NCI-H69 (cell line): ENCODE data around the gene MROH8.
A peak's percentile ranks its signal among the peaks of the same experiment; 100 is the strongest.
"Not testable (repeated sequence)": the region's sequence is repeated elsewhere in the genome, so short reads cannot be mapped to it uniquely, and the experiment has no call there.

ENCODE experiments used
- DNase-seq: peaks from one replicate; lab custom pipeline; 2025; lab: John Stamatoyannopoulos, UW

Gene MROH8

DNA sequence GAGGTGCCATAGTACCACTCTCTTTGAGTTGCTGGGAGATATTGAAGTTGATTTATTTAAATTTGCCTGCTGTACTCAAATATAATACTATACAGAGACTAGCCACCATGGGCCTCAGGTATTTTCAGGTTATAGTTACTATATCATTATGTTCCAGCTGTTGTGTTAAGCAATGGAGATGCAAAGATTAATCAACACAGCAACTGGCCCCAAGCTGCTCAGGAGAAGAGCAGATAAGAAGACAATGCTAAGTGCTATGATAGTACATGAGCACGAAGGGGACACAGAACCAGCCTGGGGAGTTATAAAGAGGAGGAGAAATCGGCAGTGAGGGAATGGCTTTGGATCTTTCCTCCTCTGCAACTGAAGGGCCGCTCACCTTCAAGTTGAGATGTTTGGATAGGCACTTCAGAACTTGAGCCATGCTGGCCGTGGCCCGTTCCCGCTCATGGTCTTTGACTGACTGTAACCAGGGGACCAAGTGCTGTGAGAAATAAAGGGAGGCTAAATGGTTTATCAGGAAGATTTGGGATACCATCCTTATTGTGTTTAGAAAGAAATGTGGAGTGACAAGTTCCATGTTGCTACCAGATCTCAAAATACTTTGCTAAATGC, 24.6 kb downstream of the MROH8 start:
- DNase-seq, result no peak

- no peak for DNase-seq
Measured at GRCh38 chr20:37152284-37152683, 27.1 kb downstream of the MROH8 start.

GRCh38 chr20:37151529-37151928, 27.8 kb downstream of the MROH8 start:
- no peak for DNase-seq

DNA sequence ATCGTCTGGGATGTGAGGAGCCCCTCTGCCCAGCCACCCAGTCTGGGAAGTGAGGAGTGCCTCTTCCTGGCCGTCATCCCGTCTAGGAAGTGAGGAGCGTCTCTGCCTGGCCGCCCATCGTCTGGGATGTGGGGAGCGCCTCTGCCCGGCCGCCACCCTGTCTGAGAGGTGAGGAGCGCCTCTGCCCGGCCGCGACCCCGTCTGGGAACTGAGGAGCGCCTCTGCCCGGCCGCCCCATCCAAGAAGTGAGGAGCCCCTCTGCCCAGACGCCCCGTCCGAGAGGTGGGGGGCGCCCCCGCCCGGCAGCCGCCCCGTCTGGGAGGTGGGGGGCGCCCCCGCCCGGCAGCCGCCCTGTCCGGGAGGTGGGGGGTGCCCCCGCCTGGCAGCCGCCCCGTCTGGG, 28.5 kb downstream of the MROH8 start:
- DNase-seq, result not testable (repeated sequence)

GRCh38 chr20:37147250-37147649, 32.1 kb downstream of the MROH8 start:
- DNase-seq, result no peak

- DNase-seq, result no peak
Measured at GRCh38 chr20:37144856-37145404, 34.4 kb downstream of the MROH8 start.

- DNase-seq, result no peak
Measured at GRCh38 chr20:37142708-37143107, 36.6 kb downstream of the MROH8 start.

GRCh38 chr20:37137547-37137946, 41.8 kb downstream of the MROH8 start:
- no peak for DNase-seq

DNA sequence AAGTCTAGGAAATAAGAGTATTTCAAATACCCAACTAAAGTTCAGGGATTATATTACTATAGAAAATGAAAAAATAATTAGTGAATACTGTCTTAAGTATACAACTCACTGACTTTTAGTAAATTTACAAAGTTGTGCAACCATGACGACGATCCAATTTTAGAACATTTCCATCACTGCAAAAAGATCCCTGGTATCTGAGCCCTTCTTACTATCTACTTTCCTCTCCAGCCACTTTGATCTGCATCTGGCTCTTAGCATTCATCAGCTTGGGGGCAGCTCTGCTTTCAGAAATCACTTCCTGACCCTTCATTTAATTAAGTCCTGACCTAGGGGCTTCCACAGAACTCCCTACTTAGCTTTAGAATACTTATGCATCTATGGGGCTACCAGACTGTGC, 45.4 kb downstream of the MROH8 start:
- DNase-seq, result no peak

- no peak for DNase-seq
Measured at GRCh38 chr20:37131486-37131885, 47.9 kb downstream of the MROH8 start.

DNA sequence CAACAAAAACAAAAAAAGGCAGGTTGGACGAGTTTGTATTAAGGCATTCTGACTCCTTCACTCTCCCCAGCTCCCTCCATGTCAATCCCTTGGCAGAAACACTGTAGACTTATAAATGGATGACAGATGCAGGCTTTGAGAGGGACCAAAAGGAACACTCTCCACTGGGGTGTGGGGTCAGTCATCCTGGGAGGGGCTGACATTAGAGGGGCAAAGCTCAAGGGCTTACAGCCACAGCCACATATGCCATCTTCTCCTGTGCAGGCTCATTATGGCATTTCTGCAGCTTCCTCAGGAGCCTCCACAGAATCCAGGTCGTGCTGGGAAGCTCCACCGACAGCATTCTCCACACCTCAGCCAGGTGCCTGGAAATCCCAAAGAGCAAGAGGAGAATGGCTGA, 50.5 kb downstream of the MROH8 start:
- no peak for DNase-seq

DNA sequence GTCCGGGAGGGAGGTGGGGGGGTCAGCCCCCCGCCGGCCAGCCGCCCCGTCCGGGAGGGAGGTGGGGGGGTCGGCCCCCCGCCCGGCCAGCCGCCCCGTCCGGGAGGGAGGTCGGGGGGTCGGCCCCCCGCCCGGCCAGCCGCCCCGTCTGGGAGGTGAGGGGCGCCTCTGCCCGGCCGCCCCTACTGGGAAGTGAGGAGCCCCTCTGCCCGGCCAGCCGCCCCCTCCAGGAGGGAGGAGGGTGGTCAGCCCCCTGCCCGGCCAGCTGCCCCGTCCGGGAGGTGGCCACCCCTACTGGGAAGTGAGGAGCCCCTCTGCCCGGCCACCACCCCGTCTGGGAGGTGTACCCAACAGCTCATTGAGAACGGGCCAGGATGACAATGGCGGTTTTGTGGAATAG, 53.1 kb downstream of the MROH8 start:
- not testable (repeated sequence) for DNase-seq

DNA sequence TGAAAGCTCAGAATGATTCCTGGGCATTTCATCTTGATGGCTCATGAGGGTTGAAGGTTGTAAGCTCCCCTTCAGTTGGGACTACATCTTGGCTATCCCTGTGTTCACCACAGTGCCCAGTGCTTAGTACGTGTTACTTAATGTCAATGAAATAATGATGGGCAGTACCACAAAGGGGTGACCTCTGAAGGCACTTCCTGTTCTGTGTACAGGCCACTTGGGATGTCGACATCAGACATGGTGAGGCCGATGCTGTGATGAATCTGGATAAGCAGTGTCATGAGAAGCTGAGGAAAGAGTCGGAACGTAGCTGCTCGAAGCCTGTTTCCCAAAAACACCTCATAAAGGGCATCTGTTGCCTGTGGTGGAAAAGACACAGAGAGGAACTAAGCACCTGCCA, 55.9 kb downstream of the MROH8 start:
- DNase-seq, result no peak

- no peak for DNase-seq
Measured at GRCh38 chr20:37120497-37120896, 58.9 kb downstream of the MROH8 start.

- DNase-seq, result no peak
Measured at GRCh38 chr20:37119356-37120036, 59.9 kb downstream of the MROH8 start.

DNA sequence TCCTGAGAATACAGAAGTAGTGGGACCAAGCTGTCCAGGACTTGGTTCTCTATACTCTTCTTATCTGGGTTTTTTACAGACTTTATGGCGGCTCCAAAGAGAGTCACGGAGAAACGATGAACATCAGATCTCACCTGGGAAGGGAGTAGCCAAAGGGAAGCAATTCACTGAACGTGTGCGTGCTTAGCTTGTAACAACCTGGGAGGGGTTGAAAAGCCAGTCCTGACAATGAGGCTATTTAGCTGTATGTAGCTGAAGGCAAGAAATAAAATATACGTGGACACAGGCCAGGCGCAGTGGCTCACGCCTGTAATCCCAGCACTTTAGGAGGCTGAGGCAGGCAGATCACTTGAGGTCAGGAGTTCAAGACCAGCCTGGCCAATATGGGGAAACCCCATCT, 65.3 kb downstream of the MROH8 start:
- no peak for DNase-seq

DNA sequence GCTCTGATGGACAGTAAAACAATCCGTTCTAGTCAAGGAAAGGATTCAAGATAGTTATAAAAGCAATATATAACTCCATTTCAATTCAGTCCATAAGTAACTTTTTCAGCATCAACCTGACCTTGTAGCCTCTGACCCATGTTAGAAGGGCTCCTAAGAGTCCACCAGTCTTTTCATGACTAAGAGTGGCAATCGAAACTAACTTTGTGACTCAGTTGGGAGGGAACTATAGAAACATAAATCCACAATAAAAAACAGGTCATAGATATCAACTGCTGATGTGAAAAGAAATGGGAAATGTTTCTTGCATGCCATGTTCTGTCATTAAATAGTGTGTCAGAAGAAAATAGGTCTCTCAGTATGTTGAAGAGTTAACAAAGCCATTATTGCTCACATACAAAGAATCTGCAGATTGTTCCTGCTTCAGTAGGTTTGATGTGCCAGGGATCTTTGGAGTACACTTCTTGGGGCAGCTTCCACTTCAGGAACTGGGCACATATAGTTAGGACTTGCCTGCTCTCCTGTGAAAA, 67.4 kb downstream of the MROH8 start:
- no peak for DNase-seq

DNA sequence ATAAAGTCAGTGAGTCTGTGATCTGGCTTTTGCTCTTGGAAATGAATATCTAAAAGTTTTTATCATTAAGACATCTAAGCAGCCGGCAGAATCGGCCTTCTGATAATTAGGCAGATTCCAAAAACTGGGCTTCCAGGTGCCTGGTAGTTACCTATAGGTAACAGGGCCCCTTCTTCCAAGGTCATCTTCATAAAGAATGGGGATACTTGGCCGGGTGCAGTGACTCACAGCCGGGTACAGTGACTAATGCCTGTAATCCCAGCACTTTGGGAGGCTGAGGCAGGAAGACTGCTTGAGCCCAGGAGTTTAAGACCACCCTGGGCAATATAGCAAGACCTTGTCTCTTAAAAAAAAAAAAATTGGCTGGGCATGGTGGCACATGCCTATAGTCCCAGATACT, 70.7 kb downstream of the MROH8 start:
- no peak for DNase-seq

GRCh38 chr20:37102571-37102970, 76.8 kb downstream of the MROH8 start:
- DNase-seq, result peak; percentile 45

DNA sequence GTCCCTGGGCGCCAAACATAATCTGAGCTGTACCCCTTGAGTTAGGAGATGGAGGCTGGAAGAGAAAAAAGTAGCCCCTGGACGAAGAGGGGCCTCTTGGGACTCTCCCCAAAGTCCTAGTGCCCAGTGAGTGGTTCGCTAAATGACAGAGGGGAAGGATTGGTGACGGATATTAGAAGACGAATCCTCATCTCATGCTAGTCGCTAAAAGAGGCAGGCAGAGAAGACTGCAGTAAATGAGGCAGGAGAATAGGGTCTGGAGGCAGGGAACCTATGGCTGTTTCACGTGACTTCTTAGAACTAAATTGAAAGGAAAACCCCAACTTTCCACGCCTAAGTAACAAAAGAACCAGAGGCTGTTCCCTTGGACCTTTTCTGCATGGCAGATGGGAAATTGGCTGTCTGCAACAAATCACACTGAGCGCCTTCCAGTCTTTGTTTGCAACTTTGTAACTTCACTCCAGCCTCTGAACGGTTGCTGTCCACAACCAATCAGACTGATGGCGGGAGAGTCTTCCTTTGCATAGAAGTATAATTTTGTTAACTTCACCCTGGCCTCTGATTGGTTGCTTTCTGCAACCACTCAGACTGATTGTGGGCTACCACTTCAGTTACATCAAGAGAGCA, 82.8 kb downstream of the MROH8 start:
- DNase-seq, result no peak

- peak; percentile 92 for DNase-seq
Measured at GRCh38 chr20:37095599-37096414, 83.5 kb downstream of the MROH8 start, which contains the start of gene RBL1. RBL1 (minus strand) TSS chr20:37095997; CDS start chr20:37095928, 69 bp downstream.

GRCh38 chr20:37095108-37095598, 84.2 kb downstream of the MROH8 start:
- DNase-seq, result peak; percentile 33
